NCI-H1417 treated with DMSO at 0.1 percent for 48 hours (cell line): Measurements from ENCODE around the gene LYSET.
"Not testable (repeated sequence)": the region's sequence is repeated elsewhere in the genome, so short reads cannot be mapped to it uniquely, and the experiment has no call there.

Source experiments
- DNase-seq: peaks from one replicate; lab custom pipeline; 2025; lab: John Stamatoyannopoulos, UW

LYSET gene

DNA sequence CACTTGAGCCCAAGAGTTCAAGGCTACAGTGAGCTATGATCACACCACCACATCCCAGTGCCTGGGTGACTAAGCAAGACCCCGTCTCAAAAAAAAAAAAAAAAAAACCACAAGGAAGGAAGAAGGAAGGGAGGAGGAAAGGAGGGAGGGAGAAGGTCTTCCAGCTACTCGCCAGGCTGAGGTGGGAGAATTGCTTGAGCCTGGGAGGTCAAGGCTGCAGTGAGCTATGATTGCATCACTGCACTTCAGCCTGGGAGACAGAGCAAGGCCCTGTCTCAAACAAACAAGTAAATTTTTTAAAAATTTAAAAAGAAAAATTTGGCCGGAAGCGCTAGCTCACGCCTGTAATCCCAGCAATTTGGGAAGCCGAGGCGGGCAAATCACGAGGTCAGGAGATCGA, 16.5 kb upstream of the LYSET start:
- not testable (repeated sequence) for DNase-seq

DNA sequence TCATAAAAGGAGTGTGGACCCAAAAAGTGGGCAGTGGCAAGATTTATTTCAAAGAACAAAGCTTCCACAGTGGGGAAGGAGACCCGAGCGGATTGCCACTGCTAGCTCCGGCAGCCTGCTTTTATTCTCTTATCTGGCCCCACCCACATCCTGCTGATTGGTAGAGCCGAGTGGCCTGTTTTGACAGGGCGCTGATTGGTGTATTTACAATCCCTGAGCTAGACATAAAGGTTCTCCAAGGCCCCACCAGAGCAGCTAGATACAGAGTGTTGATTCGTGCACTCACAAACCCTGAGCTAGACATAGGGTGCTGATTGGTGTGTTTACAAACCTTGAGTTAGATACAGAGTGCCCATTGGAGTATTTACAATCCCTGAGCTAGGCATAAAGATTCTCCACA, 15.5 kb upstream of the LYSET start:
- DNase-seq: not testable (repeated sequence)

- not testable (repeated sequence) for DNase-seq
These were observed 15.0 kb upstream of the LYSET start for GRCh38 chr14:93170141-93170540.

- no peak for DNase-seq
These were observed 13.7 kb upstream of the LYSET start for GRCh38 chr14:93171376-93171775.

GRCh38 chr14:93173943-93174395, 11.1 kb upstream of the LYSET start:
- DNase-seq: no peak

GRCh38 chr14:93174731-93175130, 10.4 kb upstream of the LYSET start:
- not testable (repeated sequence) for DNase-seq

DNA sequence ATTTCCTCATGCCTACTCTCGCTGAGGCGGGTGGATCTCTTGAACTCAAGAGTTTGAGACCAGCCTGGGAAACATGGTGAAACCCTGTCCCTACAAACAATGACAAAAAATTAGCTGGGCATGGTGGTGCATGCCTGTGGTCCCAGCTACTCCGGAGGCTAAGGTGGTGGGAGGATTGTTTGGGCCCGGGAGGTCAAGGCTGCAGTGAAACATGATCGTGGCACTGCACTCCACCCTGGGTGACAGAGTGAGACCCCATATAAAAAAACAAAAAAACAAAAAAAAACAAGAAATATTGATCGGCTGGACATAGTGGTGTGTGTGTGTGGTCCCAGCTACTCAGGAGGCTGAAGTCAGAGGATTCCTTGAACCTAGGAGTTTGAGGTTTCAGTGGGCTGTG, 9.6 kb upstream of the LYSET start:
- DNase-seq: no peak

- no peak for DNase-seq
These were observed 1.4 kb upstream of the LYSET start for GRCh38 chr14:93183596-93184317.

DNA sequence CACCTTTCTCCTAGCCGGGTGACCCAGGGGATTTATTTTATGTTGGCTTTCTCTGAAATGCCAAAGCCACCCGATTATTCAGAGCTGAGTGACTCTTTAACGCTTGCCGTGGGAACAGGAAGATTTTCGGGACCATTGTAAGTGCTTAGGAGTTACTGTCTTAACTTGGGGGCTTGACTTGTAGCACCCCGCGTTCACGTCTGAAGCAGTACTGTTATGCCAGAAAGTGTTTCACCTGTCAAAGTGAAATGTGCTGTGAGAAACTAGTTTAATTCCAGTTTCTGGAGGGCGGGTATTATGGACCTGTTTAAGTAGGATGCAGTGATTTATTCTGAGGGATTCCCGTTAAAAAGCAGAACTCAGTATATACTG, 218 bp downstream of the LYSET start:
- DNase-seq: no peak

- DNase-seq: no peak
These were observed 1.3 kb downstream of the LYSET start for GRCh38 chr14:93186466-93186865.

- no peak for DNase-seq
These were observed 1.8 kb downstream of the LYSET start for GRCh38 chr14:93186956-93187355.

DNA sequence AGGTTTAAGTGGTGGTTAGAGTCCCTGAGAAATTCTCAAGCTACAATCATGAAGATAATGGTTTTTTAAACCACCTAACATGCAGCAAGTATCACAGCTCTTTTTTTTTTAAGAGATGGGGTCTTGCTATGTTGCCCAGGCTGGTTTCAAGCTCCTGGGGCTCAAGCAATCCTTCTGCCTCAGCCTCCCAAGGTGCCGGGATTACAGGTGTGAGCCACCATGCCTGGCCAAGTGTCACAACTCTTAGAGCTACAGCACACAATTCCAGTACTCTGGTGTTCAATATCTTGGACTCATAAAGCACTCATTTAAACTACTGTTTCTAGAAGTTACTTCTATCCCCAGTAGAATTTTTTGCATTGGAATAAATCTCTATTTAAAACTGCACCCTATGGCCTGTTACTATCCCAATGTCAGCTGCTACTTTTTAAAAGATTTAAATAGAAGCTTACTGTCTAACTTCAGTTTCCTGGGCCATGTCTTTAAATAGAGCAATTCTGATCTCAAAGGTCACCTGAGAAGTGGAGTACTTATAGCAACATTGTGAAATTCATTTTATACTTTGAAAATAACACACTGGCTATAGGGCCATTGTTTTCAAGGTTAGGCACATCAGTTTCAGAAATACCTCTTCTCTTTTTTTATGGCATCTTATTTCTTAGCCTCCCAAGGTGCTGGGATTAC, 10.3 kb downstream of the LYSET start:
- no peak for DNase-seq

GRCh38 chr14:93199031-93199430, 13.9 kb downstream of the LYSET start:
- no peak for DNase-seq

DNA sequence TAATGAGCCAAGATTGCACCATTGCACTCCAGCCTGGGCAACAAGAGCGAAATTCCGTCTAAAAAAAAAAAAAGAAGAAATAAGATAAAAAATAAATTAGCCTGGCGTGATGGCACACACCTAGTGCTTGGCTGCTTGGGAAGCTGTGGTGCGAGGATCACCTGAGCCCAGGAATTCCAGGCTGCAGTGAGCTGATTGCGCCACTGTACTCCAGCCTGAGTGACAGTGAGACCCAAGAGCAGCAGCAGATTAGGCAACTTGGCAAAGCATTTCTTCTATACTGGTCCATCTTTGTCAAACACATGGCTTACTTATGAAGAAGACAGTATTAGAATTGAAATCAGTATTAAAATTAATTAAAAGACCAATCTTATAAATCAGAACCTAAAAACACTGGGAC, 15.4 kb downstream of the LYSET start:
- DNase-seq: no peak

DNA sequence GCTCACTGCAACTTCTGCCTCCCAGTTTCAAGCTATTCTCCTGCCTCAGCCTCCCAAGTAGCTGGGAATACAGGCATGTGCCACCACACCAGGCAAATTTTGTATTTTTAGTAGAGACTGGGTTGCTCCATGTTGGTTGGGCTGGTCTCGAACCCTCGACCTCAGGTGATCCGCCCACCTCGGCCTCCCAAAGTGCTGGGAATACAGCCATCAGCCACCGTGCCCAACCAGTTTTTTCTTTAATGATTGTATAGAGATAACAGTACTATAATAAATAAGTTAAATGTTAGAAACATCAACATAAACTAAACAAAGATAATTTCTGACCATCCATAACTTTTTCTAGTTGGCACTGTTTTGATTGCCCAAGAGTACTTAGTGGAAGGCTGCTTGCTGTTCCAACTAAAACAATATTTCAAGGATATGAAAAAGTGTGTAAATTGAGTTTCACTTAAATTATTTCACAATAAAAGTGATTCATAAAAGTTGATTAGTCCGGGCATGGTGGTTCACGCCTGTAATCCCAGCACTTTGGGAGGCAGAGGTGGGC, 16.1 kb downstream of the LYSET start:
- no peak for DNase-seq

DNA sequence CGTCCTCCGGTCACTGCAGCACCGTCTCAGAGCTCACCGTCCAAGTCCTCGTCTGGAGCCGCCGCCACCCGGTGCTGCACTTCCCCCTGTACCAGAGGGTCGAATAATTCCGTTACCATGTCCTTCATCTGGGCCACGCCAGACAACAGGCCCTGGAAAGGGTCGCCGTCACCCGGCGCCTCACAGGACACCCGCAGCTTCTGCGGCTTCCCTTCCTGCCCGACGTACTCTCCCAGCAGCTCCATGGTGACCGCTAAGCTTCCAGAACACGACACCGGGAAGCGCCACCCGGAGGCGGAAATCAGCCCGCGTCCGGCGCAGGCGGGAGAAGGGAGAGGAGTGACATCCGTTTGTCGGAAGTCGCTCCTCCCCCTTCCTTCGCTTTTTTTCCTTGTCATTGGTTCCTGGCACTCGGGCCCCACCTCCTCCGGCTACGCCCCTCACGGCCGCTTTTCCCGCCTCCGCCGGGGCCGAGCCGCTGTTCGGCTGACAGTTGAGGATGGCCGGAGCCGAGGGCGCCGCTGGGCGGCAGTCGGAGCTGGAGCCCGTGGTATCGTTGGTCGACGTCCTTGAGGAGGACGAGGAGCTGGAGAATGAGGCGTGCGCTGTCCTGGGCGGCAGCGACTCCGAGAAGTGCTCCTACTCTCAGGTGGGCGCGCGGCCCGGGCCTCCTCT, 21.8 kb downstream of the LYSET start, which contains the start of the genes GON7 and UBR7:
GON7 (minus strand) TSS at position 273 of the 675 bp plus-strand sequence; CDS start at position 245, 28 bp downstream.
UBR7 (plus strand) TSS at position 464 of the 675 bp plus-strand sequence; CDS start at position 500, 36 bp downstream.
- DNase-seq: peak; percentile 96

DNA sequence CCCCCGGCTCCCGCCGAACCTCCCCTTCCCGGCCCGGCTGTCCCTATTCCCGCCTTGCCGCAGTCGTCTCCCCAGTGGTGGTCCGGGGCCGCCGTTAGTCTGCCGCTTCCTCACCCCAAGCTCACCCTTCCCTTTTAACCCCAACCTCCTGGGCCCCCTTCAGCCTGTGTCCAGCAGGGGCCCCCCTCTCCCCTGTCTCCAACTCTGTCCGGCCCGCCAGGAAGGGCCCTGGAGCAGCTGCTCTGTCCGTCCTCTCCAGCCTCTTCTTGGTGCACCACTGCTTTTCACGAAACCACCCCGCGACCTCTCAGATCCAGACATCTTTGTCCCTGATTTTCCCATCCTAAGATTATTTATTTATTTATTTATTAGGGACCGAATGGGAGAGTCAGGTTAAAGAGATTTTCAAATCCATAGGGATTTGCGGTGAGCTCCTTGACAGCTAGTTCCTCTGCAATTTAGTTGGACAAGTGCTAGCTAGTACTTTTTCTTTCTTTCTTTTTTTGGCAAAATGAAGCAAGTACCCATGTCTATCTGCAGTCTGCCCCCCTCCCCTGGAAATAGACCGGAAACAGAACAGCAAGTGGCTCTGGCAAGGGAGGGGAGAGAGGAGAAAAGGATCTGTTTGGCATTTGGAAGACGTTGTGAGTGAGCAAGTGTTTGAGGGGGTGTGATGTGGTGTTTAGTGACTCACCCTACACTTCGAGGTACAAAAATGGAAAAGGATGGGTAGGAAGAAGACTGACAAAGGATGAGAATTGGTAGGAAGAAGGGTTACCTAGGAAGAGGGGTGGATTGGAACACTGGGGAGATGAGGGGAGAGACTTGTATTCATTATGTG, 22.6 kb downstream of the LYSET start:
- peak; percentile 19 for DNase-seq

DNA sequence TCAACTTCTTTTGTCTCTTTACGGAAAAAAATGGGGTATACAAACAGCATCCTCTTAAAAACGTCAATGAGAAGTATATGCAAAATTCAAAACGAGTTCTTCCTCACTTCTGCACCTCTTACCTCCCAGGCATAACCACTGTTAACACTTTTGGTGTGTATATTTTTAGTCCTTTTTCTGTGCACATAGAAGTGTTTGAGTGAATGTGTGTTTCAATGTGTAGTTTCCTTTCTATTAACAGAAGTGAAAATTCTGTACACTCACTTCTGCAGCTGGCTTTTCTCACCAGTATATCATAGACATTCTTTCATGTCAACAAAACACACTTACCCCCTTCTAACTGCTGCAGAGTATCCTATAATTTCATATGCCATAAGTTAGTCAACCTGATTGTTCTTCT, 27.3 kb downstream of the LYSET start:
- no peak for DNase-seq

DNA sequence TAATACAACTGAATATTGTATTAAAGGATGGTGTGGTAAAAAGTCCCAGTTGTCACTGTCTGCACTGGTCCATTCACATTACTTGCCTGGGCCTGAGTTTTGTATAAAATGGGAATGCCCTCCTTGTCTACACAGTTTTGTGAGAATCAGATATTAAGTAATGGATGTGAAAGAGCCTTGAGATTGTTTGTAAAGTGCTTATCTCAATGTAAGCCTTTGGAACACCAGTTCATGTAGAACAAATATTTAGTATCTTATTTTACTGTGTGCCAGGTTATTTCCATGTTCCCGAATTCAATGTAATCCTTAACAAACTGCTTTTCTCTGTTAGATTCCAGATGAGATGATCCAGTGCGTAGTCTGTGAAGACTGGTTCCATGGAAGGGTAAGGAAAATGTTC, 29.5 kb downstream of the LYSET start:
- DNase-seq: no peak

DNA sequence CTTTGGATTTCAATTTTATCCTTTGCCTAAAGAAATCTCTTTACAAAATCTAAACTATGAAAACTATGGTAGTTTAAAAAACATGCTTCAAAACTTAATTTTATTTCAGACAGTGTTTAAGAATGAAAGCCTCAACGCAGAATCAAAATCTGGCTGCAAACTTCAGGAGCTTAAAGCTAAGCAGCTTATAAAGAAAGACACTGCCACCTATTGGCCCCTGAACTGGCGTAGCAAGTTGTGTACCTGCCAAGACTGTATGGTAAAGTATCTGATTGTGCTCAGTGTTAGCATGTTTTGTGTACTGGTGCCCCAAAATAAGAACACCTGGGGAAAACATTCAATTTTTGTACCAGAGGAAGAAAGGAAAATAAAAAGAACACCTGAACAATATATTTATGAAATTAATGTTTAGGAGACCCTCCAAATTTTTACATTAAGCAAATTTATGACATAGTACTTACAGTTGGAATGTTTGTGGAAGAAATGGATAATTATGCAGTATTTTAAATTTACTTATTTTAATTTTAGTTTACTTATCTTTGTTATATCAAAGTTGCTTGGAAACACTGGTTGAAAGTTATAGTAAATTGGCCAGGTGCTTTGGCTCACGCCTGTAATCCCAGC, 34.1 kb downstream of the LYSET start:
- no peak for DNase-seq

DNA sequence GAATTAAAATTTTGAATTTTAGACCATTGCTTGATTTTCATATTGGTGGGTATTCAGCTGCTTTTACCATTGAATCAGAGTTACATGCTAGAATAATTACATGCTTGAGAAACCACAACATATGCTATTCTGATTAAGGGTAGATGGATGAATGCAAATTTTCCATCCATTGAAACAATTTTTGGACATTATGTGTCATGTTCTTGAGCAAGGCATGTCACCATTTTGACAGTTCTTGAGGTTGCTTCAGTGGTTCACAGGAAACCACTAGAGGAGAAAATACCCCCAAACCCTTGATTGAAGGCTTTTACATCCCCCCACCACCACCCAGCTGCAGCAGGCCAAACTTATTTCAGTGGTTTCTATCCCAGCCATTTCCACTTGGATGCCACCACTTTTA, 35.4 kb downstream of the LYSET start:
- no peak for DNase-seq
